DMS79 treated with DMSO at 0.1 percent for 48 hours (cell line): ENCODE results near the gene UFD1.

Source experiments
- DNase-seq: peaks from one replicate; lab custom pipeline; 2025; lab: John Stamatoyannopoulos, UW

Gene UFD1

GRCh38 chr22:19516378-19517170, 37.6 kb upstream of the UFD1 start:
- no peak for DNase-seq

GRCh38 chr22:19515654-19516377, 36.8 kb upstream of the UFD1 start:
- DNase-seq: no peak

GRCh38 chr22:19514831-19515565, 36.0 kb upstream of the UFD1 start:
- no peak for DNase-seq

- DNase-seq: no peak
Observed at GRCh38 chr22:19513823-19514222, 34.8 kb upstream of the UFD1 start.

- no peak for DNase-seq
Observed at GRCh38 chr22:19510919-19511341, 31.9 kb upstream of the UFD1 start.

GRCh38 chr22:19509923-19510322, 30.9 kb upstream of the UFD1 start:
- no peak for DNase-seq

- DNase-seq: no peak
Observed at GRCh38 chr22:19509191-19509590, 30.2 kb upstream of the UFD1 start.

- DNase-seq: no peak
Observed at GRCh38 chr22:19508024-19508776, 29.2 kb upstream of the UFD1 start.

GRCh38 chr22:19507534-19507861, 28.5 kb upstream of the UFD1 start:
- no peak for DNase-seq

GRCh38 chr22:19506212-19506611, 27.2 kb upstream of the UFD1 start:
- DNase-seq: no peak

- no peak for DNase-seq
Observed at GRCh38 chr22:19505735-19506126, 26.7 kb upstream of the UFD1 start.

GRCh38 chr22:19504900-19505734, 26.1 kb upstream of the UFD1 start:
- no peak for DNase-seq

GRCh38 chr22:19503869-19504268, 24.9 kb upstream of the UFD1 start:
- no peak for DNase-seq

- DNase-seq: no peak
Observed at GRCh38 chr22:19503367-19503766, 24.4 kb upstream of the UFD1 start.

GRCh38 chr22:19501897-19502447, 23.0 kb upstream of the UFD1 start:
- DNase-seq: no peak

- no peak for DNase-seq
Observed at GRCh38 chr22:19499880-19500242, 20.9 kb upstream of the UFD1 start.

GRCh38 chr22:19499236-19499879, 20.4 kb upstream of the UFD1 start:
- no peak for DNase-seq

GRCh38 chr22:19498866-19499190, 19.8 kb upstream of the UFD1 start:
- DNase-seq: no peak

GRCh38 chr22:19498154-19498865, 19.3 kb upstream of the UFD1 start:
- DNase-seq: no peak

- DNase-seq: no peak
Observed at GRCh38 chr22:19497245-19497644, 18.3 kb upstream of the UFD1 start.
